ENCODE results near the gene CLOCK. TPM values are rescaled to one million over a fixed set of nuclear protein-coding genes. Genes with fewer than 3 reads are reported as not detected.

CLOCK gene
- total RNA-seq, 2 donors from 2014 or later: 8.4 to 13.6 TPM

GRCh38 chr4:55411621-55412020 is 135.1 kb downstream of the CLOCK start:
- Mint-ChIP-seq H3K36me3 (peaks cover 4 to 7% of the 10 kb centered on the region in 2 donors), H3K9me3 (no peaks in the 10 kb centered on the region), H3K27ac (no peak overlapping the region)
- DNase-seq (ENCODE audit: low spot score in 2 of 2): no peak
- ATAC-seq: no peak

GRCh38 chr4:55410431-55410830 is 136.3 kb downstream of the CLOCK start:
- H3K36me3 Mint-ChIP-seq: peaks cover 12 to 14% of the 10 kb centered on the region in 2 donors
- DNase-seq (ENCODE audit: low spot score in 2 of 2) (no peak), ATAC-seq (no peak)
- peak overlapping the region in 1 of 2 donors; percentile 38 for H3K27ac Mint-ChIP-seq
- H3K9me3 Mint-ChIP-seq: no peaks in the 10 kb centered on the region

DNA sequence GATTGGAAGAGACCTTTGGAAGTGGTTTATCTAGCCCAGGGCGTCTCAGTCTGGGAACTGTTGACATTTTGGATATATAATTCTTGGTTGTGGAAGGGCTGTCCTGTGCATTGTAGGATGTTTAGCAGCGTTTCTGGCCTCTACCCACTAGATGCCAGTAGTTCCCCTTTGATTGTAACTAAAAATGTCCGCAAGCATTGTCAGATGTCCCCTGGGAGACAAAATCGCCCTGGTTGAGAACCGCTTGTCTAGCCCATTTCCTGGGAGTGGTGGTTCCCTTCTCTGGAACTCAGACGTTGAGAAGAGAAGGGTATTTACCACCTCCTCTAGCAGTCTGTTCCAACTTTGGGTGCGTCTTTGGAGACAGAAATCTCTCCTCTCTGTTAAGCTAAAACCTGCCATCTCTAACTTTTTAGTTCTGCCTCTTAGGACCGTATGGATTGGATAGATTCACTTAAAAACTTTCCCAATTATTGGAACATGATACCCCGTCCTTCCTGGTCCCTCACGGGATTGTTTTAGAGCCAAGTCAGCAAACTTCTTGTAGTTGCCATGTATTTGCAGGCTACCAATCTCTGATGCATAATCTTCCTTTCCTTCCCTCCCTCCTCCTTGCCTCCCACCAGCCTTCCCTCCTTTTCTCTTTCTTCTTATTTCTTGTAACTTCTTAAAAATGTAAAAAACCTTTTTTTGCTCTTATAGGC is 137.1 kb downstream of the CLOCK start:
- H3K36me3 Mint-ChIP-seq: peaks cover 17 to 22% of the 10 kb centered on the region in 2 donors
- H3K27ac Mint-ChIP-seq: peak overlapping the region in 1 of 2 donors; percentile 38
- DNase-seq (ENCODE audit: low spot score in 2 of 2) (no peak), ATAC-seq (no peak)
- no peaks in the 10 kb centered on the region for H3K9me3 Mint-ChIP-seq

GRCh38 chr4:55407764-55408163 is 138.9 kb downstream of the CLOCK start:
- Mint-ChIP-seq H3K36me3 (peaks cover 24 to 31% of the 10 kb centered on the region in 2 donors), H3K9me3 (no peaks in the 10 kb centered on the region), H3K27ac (no peak overlapping the region)
- ATAC-seq: no peak
- DNase-seq (ENCODE audit: low spot score in 2 of 2): no peak

- no peak overlapping the region for H3K27ac Mint-ChIP-seq
- no peaks in the 10 kb centered on the region for H3K9me3 Mint-ChIP-seq
- peaks cover 24 to 31% of the 10 kb centered on the region in 2 donors for H3K36me3 Mint-ChIP-seq
- ATAC-seq (peak in 1 of 2 donors; percentile 52), DNase-seq (ENCODE audit: low spot score in 2 of 2) (no peak)
Observed at GRCh38 chr4:55407119-55407518, 139.6 kb downstream of the CLOCK start.

DNA sequence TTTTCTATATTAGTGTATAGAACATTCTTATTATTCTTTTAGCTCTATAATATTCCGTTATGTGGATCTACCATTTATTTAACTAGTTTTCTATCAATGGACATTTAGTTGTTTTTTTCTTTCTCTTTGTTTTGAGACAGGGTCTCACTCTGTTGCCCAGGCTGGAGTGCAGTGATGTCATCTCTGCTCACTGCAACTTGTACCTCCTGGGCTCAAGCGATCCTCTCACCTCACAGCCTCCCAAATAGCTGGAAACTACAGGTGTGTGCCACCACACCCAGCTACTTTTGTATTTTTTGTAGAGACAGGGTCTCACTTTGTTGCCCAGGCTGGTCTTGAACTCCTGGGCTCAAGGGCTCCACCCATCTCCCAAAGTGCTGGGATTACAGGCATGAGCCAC is 140.2 kb downstream of the CLOCK start:
- ATAC-seq (no peak), DNase-seq (ENCODE audit: low spot score in 2 of 2) (no peak)
- H3K27ac Mint-ChIP-seq: peak overlapping the region in 1 of 2 donors; percentile 81
- H3K9me3 Mint-ChIP-seq: no peaks in the 10 kb centered on the region
- peaks cover 24 to 31% of the 10 kb centered on the region in 2 donors for H3K36me3 Mint-ChIP-seq

- no peak for ATAC-seq
- no peaks in the 10 kb centered on the region for H3K9me3 Mint-ChIP-seq
- no peak for DNase-seq (ENCODE audit: low spot score in 2 of 2)
- H3K27ac Mint-ChIP-seq: peak overlapping the region in 1 of 2 donors; percentile 75
- H3K36me3 Mint-ChIP-seq: peaks cover 24 to 31% of the 10 kb centered on the region in 2 donors
Observed at GRCh38 chr4:55405073-55405472, 141.6 kb downstream of the CLOCK start.

DNA sequence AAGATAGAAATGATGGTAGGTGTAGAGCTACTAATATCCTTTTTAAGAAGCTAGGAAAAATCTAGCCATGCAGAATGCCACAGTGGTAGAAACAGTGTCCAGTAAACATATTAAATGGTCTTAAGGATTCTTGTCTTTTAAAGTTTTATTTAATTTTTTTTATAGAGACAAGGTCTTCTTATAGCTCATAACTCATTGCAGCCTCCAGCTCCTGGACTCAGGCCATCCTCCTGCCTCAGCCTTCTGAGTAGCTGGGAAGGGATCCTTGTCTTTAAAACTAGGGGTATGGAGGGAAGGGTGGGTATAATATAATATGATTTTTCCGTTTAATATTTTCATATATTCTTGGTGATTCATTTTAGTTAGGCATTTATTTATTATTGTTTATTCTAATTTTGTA is 147.1 kb downstream of the CLOCK start:
- no peak for ATAC-seq
- no peak for DNase-seq (ENCODE audit: low spot score in 2 of 2)
- no peak overlapping the region for H3K27ac Mint-ChIP-seq
- peaks cover 34% of the 10 kb centered on the region in 2 donors for H3K36me3 Mint-ChIP-seq
- no peaks in the 10 kb centered on the region for H3K9me3 Mint-ChIP-seq

GRCh38 chr4:55398966-55399365 is 147.7 kb downstream of the CLOCK start:
- ATAC-seq (no peak), DNase-seq (ENCODE audit: low spot score in 2 of 2) (no peak)
- Mint-ChIP-seq H3K9me3 (no peaks in the 10 kb centered on the region), H3K36me3 (peaks cover 32% of the 10 kb centered on the region in 2 donors), H3K27ac (peak overlapping the region in 1 of 2 donors; percentile 56)

- Mint-ChIP-seq H3K27ac (no peak overlapping the region), H3K36me3 (peaks cover 27% of the 10 kb centered on the region in 2 donors), H3K9me3 (no peaks in the 10 kb centered on the region)
- ATAC-seq (no peak), DNase-seq (ENCODE audit: low spot score in 2 of 2) (no peak)
Observed at GRCh38 chr4:55398461-55398860, 148.2 kb downstream of the CLOCK start.

DNA sequence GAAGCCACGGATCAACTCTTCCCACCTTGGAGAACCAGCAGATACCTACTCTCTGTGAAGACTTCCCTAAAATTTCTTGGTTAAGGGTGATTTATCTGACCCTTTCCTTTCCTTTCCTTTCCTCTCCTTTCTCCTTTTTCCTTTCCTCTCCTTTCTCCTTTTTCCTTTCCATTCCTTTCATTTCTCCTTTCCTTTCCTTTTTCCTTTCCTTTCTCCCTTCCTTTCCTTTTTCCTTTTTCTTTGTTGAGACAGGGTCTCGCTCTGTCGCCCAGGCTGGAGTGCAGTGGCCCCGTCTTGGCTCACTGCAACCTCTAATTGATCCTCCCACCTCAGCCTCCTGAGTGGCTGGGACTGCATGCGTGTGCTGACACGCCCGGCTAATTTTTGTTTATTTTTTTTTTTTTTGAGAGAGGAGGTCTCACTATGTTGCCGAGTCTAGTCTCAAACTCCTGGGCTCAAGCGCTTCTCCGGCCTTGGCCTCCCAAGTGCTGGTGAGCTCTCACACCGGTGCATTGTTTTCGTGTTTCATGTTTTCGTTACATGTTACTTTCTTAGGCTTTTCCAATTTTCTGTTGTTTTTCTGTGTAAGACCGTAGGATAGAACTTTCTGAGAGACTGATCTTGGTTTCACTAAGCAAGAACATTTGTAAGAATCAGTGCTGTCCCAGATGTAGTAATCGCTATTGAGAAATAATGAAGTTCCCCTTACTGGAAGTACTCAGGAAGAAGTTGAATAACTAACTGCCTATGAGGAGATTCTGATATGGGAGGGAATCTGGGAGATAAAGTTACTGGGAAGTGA is 149.0 kb downstream of the CLOCK start:
- Mint-ChIP-seq H3K36me3 (peaks cover 26 to 27% of the 10 kb centered on the region in 2 donors), H3K9me3 (no peaks in the 10 kb centered on the region), H3K27ac (peak overlapping the region; percentile 80 to 98)
- no peak for DNase-seq (ENCODE audit: low spot score in 2 of 2)
- no peak for ATAC-seq

- DNase-seq (ENCODE audit: low spot score in 2 of 2): no peak
- no peak for ATAC-seq
- Mint-ChIP-seq H3K36me3 (peaks cover 26 to 27% of the 10 kb centered on the region in 2 donors), H3K9me3 (no peaks in the 10 kb centered on the region), H3K27ac (peak overlapping the region; percentile 80 to 98)
Observed at GRCh38 chr4:55397126-55397436, 149.6 kb downstream of the CLOCK start.

DNA sequence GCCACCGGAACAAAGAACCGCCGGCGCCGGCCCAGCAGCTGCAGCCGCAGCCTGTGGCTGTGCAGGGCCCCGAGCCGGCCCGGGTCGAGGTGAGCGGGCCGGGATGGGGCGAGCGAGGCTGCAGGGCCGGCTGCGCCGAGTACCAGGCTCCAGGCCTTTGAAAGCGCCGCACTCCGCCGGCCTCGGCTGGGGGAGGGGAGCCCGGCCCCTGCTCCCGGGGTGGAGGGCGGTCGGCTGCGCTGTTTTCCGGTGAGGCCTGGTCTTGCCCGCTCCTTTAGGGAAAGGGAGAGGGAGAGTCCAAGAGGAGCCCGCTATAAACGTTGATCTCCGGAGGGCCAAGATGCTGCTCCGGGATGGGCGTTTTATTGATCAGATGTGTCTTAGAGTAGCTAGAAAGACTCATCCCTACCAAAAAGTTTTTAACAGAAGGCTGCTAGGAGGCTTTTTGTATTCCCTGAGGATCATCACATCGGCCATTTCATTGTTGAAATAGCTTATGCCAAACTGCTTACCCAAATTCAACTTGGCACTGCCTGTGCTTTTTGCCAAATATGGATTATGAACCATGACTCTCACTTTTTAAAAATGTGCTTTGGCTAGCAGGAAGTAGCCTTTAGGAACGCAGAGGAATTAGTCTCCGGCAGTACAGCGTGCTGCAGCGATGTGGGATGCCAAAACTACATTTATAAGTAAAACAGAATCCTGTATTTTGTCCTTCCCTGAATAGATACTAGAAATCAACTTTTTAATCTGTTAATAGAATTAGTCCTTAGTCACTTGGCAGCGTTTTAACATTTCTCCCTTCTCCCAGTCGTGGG is 150.2 kb downstream of the CLOCK start:
- peak; percentile 15 to 21 for ATAC-seq
- Mint-ChIP-seq H3K36me3 (peaks cover 26 to 27% of the 10 kb centered on the region in 2 donors), H3K27ac (peak overlapping the region; percentile 80 to 98), H3K9me3 (no peaks in the 10 kb centered on the region)
- peak; percentile 39 to 59 for DNase-seq (ENCODE audit: low spot score in 2 of 2)

DNA sequence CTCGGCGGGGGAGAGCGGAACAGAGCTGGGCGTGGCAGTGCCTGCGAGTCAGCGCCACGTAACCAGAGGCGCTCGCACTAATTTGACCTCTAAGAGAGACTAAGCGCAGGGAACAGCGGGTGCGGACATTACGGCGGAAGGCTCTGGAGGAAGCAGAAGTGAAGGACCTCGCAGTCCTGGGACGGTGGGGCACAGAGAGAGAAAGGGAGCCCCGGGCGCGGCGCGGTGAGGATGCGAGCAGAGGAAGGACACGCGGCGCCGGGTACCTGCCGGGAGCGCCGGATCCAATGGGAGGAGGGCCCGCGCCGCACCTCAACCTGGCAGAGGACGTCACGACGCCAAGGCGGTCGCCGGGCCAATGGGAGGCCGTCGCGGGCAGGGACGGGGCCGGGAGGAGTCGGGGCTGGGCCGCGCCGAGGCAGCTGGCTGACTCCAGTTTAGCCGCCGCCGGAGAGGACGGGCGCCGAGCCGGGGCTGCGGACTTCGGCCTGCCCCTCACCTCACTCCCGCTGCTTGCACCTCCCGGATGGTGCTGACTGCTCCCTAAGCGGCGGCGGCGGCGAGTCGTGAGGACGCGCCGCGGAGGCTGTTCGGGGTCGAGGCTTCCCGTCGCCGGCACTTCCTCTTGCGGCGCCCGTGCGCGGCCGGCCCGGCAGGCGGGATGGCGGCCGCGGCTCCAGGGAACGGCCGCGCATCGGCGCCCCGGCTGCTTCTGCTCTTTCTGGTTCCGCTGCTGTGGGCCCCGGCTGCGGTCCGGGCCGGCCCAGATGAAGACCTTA is 151.0 kb downstream of the CLOCK start, which contains the start of gene TMEM165:
TSS of gene TMEM165 (plus strand) at position 429 of the 779 bp plus-strand sequence. CDS start at position 662, 233 bp downstream.
- peak; percentile 97 for ATAC-seq
- DNase-seq (ENCODE audit: low spot score in 2 of 2): peak; percentile 91
- Mint-ChIP-seq H3K27ac (peak within 1 kb of the TSS; percentile 91 to 99), H3K36me3 (peaks cover 26 to 27% of the 10 kb centered on the region in 2 donors), H3K9me3 (no peaks in the 10 kb centered on the region)

DNA sequence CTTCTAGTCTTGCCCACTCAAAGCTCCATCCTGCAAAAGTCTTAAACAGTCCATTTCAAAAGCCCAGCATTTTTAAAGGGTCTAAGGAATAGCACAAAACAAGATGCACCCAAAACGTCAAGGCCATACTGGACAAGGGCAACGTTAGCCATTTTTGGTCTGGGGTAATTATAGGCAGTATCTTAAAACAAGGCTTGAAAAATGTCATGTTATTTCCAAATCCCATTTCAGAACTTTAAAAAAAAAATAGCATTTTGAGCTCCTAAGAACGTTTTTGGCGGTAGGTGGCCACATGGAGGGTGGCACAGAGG is 151.5 kb downstream of the CLOCK start:
- Mint-ChIP-seq H3K9me3 (no peaks in the 10 kb centered on the region), H3K27ac (peak overlapping the region; percentile 91 to 99), H3K36me3 (peaks cover 26 to 27% of the 10 kb centered on the region in 2 donors)
- no peak for ATAC-seq
- DNase-seq (ENCODE audit: low spot score in 2 of 2): no peak

Data from activated naive CD4-positive, alpha-beta T cell treated with anti-CD3 and anti-CD28 coated beads, Interleukin-2, amount 50 U/mL, for 72 hours (primary cell).